GM19035 (cell line): Measurements from ENCODE around the gene SMYD3.

Experiments used
- ATAC-seq: cut with Tn5 transposase; IDR thresholded peaks from one replicate; pipeline ENCODE4 v1.9.1; 2021; ENCODE audit not compliant: unreplicated experiment

SMYD3 gene

GRCh38 chr1:246158131-246158530, 348.9 kb downstream of the SMYD3 start:
- no peak for ATAC-seq

GRCh38 chr1:246157516-246157915, 349.6 kb downstream of the SMYD3 start:
- no peak for ATAC-seq

- ATAC-seq = no peak
Observed at GRCh38 chr1:246156847-246157246, 350.2 kb downstream of the SMYD3 start.

- no peak for ATAC-seq
Observed at GRCh38 chr1:246155923-246156322, 351.2 kb downstream of the SMYD3 start.

GRCh38 chr1:246153796-246154212, 353.3 kb downstream of the SMYD3 start:
- ATAC-seq = no peak

GRCh38 chr1:246152986-246153431, 354.1 kb downstream of the SMYD3 start:
- ATAC-seq = no peak

GRCh38 chr1:246151796-246152434, 355.2 kb downstream of the SMYD3 start:
- no peak for ATAC-seq

GRCh38 chr1:246149543-246149942, 357.5 kb downstream of the SMYD3 start:
- no peak for ATAC-seq

- no peak for ATAC-seq
Observed at GRCh38 chr1:246147524-246148461, 359.3 kb downstream of the SMYD3 start.

- no peak for ATAC-seq
Observed at GRCh38 chr1:246146804-246147523, 360.1 kb downstream of the SMYD3 start.

- ATAC-seq = no peak
Observed at GRCh38 chr1:246145900-246146299, 361.2 kb downstream of the SMYD3 start.

GRCh38 chr1:246144931-246145330, 362.1 kb downstream of the SMYD3 start:
- ATAC-seq = no peak

GRCh38 chr1:246142320-246142893, 364.7 kb downstream of the SMYD3 start:
- no peak for ATAC-seq

GRCh38 chr1:246141306-246141705, 365.8 kb downstream of the SMYD3 start:
- ATAC-seq = no peak

- no peak for ATAC-seq
Observed at GRCh38 chr1:246139745-246140182, 367.3 kb downstream of the SMYD3 start.

GRCh38 chr1:246138781-246139180, 368.3 kb downstream of the SMYD3 start:
- ATAC-seq = no peak

- no peak for ATAC-seq
Observed at GRCh38 chr1:246136477-246136876, 370.6 kb downstream of the SMYD3 start.

GRCh38 chr1:246134789-246135188, 372.3 kb downstream of the SMYD3 start:
- no peak for ATAC-seq

GRCh38 chr1:246131095-246131494, 376.0 kb downstream of the SMYD3 start:
- no peak for ATAC-seq

GRCh38 chr1:246128494-246129069, 378.5 kb downstream of the SMYD3 start:
- no peak for ATAC-seq

- no peak for ATAC-seq
Observed at GRCh38 chr1:246126580-246126979, 380.5 kb downstream of the SMYD3 start.
